SHP77 treated with DMSO at 0.1 percent for 48 hours (cell line): Measurements from ENCODE around the gene MTX1.
A peak's percentile ranks its signal among the peaks of the same experiment; 100 is the strongest.
"Not testable (repeated sequence)": the region's sequence is repeated elsewhere in the genome, so short reads cannot be mapped to it uniquely, and the experiment has no call there.

ENCODE experiments used
- DNase-seq: peaks from one replicate; lab custom pipeline; 2025; lab: John Stamatoyannopoulos, UW

Gene MTX1

GRCh38 chr1:155188268-155188667 is 20.2 kb upstream of the MTX1 start:
- no peak for DNase-seq

- not testable (repeated sequence) for DNase-seq
Measured at GRCh38 chr1:155189926-155190325, 18.6 kb upstream of the MTX1 start.

- no peak for DNase-seq
Measured at GRCh38 chr1:155191904-155192303, 16.6 kb upstream of the MTX1 start.

- DNase-seq, result no peak
Measured at GRCh38 chr1:155192346-155193274, 15.9 kb upstream of the MTX1 start.

- DNase-seq, result peak; percentile 93
Measured at GRCh38 chr1:155193275-155193990, 15.1 kb upstream of the MTX1 start.

GRCh38 chr1:155193991-155194240 is 14.6 kb upstream of the MTX1 start:
- not testable (repeated sequence) for DNase-seq

GRCh38 chr1:155195201-155196102 is 13.0 kb upstream of the MTX1 start:
- no peak for DNase-seq

- DNase-seq, result no peak
Measured at GRCh38 chr1:155196103-155196892, 12.2 kb upstream of the MTX1 start.

GRCh38 chr1:155196893-155197638 is 11.4 kb upstream of the MTX1 start:
- DNase-seq, result no peak

- no peak for DNase-seq
Measured at GRCh38 chr1:155197901-155198546, 10.5 kb upstream of the MTX1 start.

- DNase-seq, result no peak
Measured at GRCh38 chr1:155198547-155198906, 10.0 kb upstream of the MTX1 start.

- no peak for DNase-seq
Measured at GRCh38 chr1:155199792-155200191, 8.7 kb upstream of the MTX1 start.

GRCh38 chr1:155200920-155201319 is 7.6 kb upstream of the MTX1 start:
- no peak for DNase-seq

- no peak for DNase-seq
Measured at GRCh38 chr1:155202198-155202597, 6.3 kb upstream of the MTX1 start.

- DNase-seq, result no peak
Measured at GRCh38 chr1:155202731-155203515, 5.6 kb upstream of the MTX1 start.

GRCh38 chr1:155205035-155205434 is 3.5 kb upstream of the MTX1 start:
- no peak for DNase-seq

GRCh38 chr1:155205969-155206593 is 2.4 kb upstream of the MTX1 start:
- DNase-seq, result no peak

GRCh38 chr1:155206891-155207805 is 1.3 kb upstream of the MTX1 start:
- DNase-seq, result peak; percentile 84
